Vagina (tissue), 2 donors: ENCODE data around the gene HOXD8. TPM values are rescaled to one million over a fixed set of nuclear protein-coding genes. Genes with fewer than 3 reads are reported as not detected.

Experiments used
- DNase-seq, 2 donors: peaks; one replicate each; pipeline ENCODE4 v3.0.0-alpha.2; 2017; ENCODE audit errors: extremely low spot score in 2 of 2
- H3K27ac ChIP-seq: fragments of 200-600 bp; sonication (generic); one replicate; pipeline ENCODE4 v1.5.1; 2019
- H3K27me3 ChIP-seq: fragments of 200-600 bp; sonication (generic); one replicate; pipeline ENCODE4 v1.5.1; 2019
- H3K36me3 ChIP-seq, 2 donors: fragments of 200-600 bp; sonication (generic); one replicate each; pipeline ENCODE4 v1.5.1; 2017 to 2019
- H3K4me1 ChIP-seq: fragments of 200-600 bp; sonication (generic); one replicate; pipeline ENCODE4 v1.5.1; 2019
- H3K4me3 ChIP-seq, 2 donors: fragments of 200-600 bp; sonication (generic); 1 replicate in 1 of 2; 2 replicates in 1 of 2; pipeline ENCODE4 v1.5.1; 2016 to 2019
- H3K9me3 ChIP-seq: fragments of 200-600 bp; sonication (generic); one replicate; pipeline ENCODE4 v1.5.1; 2019
- CTCF ChIP-seq, 3 experiments: fragments of 450-650 bp in 2 of 3; fragments of 200-600 bp in 1 of 3; sonication (generic) in 1 of 3; IDR thresholded peaks; one replicate each; pipeline ENCODE4 v1.5.1; 2017 to 2019; ENCODE audit warnings: antibody characterized with exemption in 3 of 3, mild to moderate bottlenecking in 2 of 3, moderate library complexity in 2 of 3
- POLR2A ChIP-seq, 2 donors: fragments of 450-650 bp; IDR thresholded peaks; one replicate each; pipeline ENCODE4 v1.6.1; 2017; ENCODE audit warnings: antibody characterized with exemption in 2 of 2, mild to moderate bottlenecking in 2 of 2, moderate library complexity in 2 of 2
- POLR2AphosphoS5 ChIP-seq, 2 donors: sonication (generic); formaldehyde crosslinking; IDR thresholded peaks; one replicate each; pipeline ENCODE4 v1.9.0; 2017; ENCODE audit warnings: antibody characterized with exemption in 2 of 2, mild to moderate bottlenecking in 2 of 2, low read depth in 1 of 2; ENCODE audit not compliant: insufficient read depth in 1 of 2
- intact Hi-C: fragments of 100-400 bp; cut with DNase I; formaldehyde crosslinking; loops from one replicate; pipeline ENCODE4 v1.15.1; 2023
- total RNA-seq: library from RNA; depleted of rRNA; stranded (reverse); fragments of >200 nt; gene quantifications from one replicate; pipeline ENCODE4 v1.2.3, GENCODE V29; 2016

HOXD8 gene
- total RNA-seq, 1 donor from 2014 or later: 10.3 TPM

- no peak for DNase-seq
- no peaks in the 10 kb centered on the region for H3K9me3 ChIP-seq
- H3K4me1 ChIP-seq: peaks cover 66% of the 10 kb centered on the region
- intact Hi-C loops: no loop called here
- TF ChIP-seq POLR2AphosphoS5 (IDR thresholded peaks at IDR 0.05; ENCODE audit: insufficient read depth in 1 of 2, low read depth in 1 of 2): peak in 1 of 2 donors; percentile 66
- TF ChIP-seq CTCF (IDR thresholded peaks at IDR 0.05): no peak
- TF ChIP-seq POLR2A (IDR thresholded peaks at IDR 0.05): peak in 1 of 2 donors; percentile 29
- no peaks in the 10 kb centered on the region for H3K36me3 ChIP-seq
- H3K27ac ChIP-seq: peak overlapping the region; percentile 82
- peak overlapping the region; percentile 54 to 59 for H3K4me3 ChIP-seq
- H3K27me3 ChIP-seq: no peaks in the 10 kb centered on the region
These were observed 25.0 kb upstream of the HOXD8 start for GRCh38 chr2:176104316-176105077.

- Histone ChIP-seq H3K36me3 (no peaks in the 10 kb centered on the region), H3K27me3 (no peaks in the 10 kb centered on the region), H3K9me3 (no peaks in the 10 kb centered on the region), H3K4me1 (peaks cover 67% of the 10 kb centered on the region), H3K4me3 (peak overlapping the region; percentile 54 to 59), H3K27ac (peak overlapping the region; percentile 82)
- no peak for DNase-seq
- TF ChIP-seq CTCF (IDR thresholded peaks at IDR 0.05): no peak
- TF ChIP-seq POLR2AphosphoS5 (IDR thresholded peaks at IDR 0.05; ENCODE audit: insufficient read depth in 1 of 2, low read depth in 1 of 2): peak in 1 of 2 donors; percentile 74
- TF ChIP-seq POLR2A (IDR thresholded peaks at IDR 0.05): peak in 1 of 2 donors; percentile 48
- intact Hi-C loops: no loop called here
These were observed 24.3 kb upstream of the HOXD8 start for GRCh38 chr2:176105078-176105729.

GRCh38 chr2:176105730-176106580, 23.6 kb upstream of the HOXD8 start:
- peaks cover 66% of the 10 kb centered on the region for H3K4me1 ChIP-seq
- no peaks in the 10 kb centered on the region for H3K27me3 ChIP-seq
- H3K36me3 ChIP-seq: no peaks in the 10 kb centered on the region
- intact Hi-C loops: no loop called here
- peak overlapping the region; percentile 82 for H3K27ac ChIP-seq
- peak overlapping the region; percentile 54 to 59 for H3K4me3 ChIP-seq
- no peak for DNase-seq
- TF ChIP-seq POLR2A (IDR thresholded peaks at IDR 0.05) (no peak), POLR2AphosphoS5 (IDR thresholded peaks at IDR 0.05; ENCODE audit: insufficient read depth in 1 of 2, low read depth in 1 of 2) (peak in 1 of 2 donors; percentile 30)
- H3K9me3 ChIP-seq: no peaks in the 10 kb centered on the region

GRCh38 chr2:176106581-176107539, 22.6 kb upstream of the HOXD8 start, which contains the start of gene HOXD11:
Gene HOXD11, plus strand, starts transcription at chr2:176107280. Its CDS starts 76 bp downstream, at chr2:176107356.
- Histone ChIP-seq H3K27me3 (no peaks in the 10 kb centered on the region), H3K4me3 (peak within 1 kb of the TSS; percentile 54 to 59), H3K36me3 (no peaks in the 10 kb centered on the region), H3K4me1 (peaks cover 71% of the 10 kb centered on the region), H3K9me3 (no peaks in the 10 kb centered on the region), H3K27ac (peak within 1 kb of the TSS; percentile 82)
- intact Hi-C loops: loop anchor here (1.0 kb wide), 1 partner anchor 23 kb away; no protein-coding TSS in a partner anchor
- TF ChIP-seq POLR2AphosphoS5 (IDR thresholded peaks at IDR 0.05; ENCODE audit: insufficient read depth in 1 of 2, low read depth in 1 of 2) (peak in 1 of 2 donors; percentile 63), POLR2A (IDR thresholded peaks at IDR 0.05) (no peak), CTCF (IDR thresholded peaks at IDR 0.05) (no peak)
- DNase-seq: no peak
